ENCODE data around the gene ARID2.

ARID2 gene

DNA sequence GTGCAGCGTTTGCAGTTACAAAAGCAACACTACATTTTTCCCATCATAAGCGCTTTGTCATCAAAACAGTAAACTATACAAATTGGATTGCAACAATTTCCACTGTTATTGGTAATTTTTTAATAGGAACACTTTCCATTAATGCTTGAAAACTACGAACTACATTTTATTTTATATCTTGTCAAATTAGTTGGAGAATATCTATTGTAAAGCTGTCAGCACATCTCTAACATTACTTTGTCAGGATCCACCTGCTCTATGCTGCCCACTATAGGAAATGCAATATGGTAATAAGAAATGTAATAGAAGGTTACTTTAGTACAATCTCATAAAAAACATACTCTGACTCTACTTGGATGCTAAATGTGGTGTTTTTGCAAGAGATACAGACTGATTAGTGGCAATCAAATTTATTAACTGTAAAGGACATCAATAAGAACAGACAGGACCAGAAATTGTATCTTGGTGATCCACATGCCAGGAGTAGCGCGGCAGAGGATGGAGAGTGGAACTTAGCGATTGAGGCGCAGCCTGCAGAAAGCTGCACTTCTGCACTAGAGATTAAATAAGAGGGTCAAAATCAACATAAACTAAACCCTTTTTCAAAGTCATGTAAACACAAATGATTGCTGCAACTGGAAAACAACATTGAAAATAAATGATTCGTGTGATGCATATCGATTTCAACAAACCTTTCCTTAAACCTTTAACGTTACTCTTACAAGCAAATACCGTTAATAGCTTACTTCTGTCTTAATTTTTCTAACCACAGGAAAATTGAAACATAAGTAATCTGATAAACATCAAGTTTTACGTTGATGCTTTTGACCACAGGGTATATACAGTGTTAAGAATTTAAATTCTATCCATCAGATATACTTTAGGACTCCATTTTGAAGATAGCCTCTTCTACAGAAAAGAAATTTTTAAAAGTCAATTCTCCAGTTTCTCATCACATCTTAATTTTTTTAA is 3.6 kb upstream of the ARID2 start:
- peak; percentile 3 for DNase-seq

- DNase-seq: no peak
Observed at GRCh38 chr12:45726603-45727300, 2.8 kb upstream of the ARID2 start.

DNA sequence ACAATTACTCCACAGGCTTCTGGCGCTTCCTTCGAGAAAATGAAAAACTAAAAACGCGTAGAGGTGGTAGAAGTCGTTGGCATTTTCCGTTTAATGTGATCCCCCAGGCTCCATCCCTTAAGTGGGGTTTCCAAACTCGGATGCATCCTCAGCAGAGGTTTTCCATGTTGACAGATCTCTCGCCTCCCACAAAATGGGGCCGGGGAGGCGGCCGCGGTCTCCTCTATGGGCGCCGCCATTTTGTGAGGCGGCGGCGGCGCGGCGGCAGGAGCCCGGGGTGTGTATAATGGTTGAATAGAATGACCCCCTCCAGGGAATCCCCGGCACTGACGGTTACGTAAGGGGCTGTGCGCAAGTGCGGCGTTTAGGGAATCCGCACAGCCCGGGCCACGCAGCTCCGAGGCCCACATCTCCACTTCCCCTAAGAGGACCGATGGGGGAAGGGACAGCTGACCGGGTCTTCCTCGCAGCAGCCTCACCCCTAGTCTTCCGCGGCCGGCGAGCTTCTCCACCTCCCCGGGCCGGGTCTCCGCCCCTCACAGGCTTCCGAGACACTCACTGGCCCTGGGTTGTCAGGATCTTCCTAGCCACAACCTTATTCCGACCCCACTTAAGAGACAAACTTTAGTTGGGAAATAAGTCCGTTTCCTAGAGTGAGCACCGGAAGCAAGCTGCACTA is 2.1 kb upstream of the ARID2 start:
- DNase-seq: peak; percentile 94

DNA sequence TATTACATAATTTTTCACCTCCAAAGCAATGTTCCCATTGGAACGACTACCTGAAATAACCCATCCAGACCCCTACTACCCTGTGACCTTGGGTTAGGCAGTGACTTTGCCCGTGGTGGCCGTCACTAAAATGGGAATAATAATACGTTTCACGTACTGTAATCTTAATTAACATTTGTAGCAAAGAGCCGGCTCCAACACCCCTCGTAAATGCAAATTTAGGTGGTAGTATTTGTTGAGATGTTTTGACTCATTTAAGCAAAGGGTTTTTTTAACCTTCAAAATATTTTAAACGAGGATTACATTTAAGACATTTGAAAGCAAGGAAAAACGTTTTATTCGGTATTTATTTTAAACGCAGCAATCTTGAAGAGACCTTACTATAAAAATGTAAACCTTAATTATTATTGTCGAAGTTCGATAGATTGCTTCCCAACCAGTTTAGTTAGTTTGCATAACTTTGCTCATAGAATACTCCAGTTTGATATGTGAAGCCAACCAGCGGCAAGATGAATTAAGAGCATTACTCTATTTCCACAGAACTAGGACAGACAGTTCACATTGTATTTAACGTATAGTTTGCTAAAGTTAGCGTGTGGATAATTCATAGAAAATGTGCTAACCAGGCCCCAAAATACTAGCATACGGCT is 1.4 kb upstream of the ARID2 start:
- DNase-seq: no peak

GRCh38 chr12:45728630-45729232 is 775 bp upstream of the ARID2 start:
- peak; percentile 91 for DNase-seq

GRCh38 chr12:45730084-45730347 is 510 bp downstream of the ARID2 start:
- no peak for DNase-seq

- DNase-seq: peak; percentile 8
Observed at GRCh38 chr12:45730348-45731189, 1.1 kb downstream of the ARID2 start.

- DNase-seq: no peak
Observed at GRCh38 chr12:45731190-45731775, 1.8 kb downstream of the ARID2 start.

DNA sequence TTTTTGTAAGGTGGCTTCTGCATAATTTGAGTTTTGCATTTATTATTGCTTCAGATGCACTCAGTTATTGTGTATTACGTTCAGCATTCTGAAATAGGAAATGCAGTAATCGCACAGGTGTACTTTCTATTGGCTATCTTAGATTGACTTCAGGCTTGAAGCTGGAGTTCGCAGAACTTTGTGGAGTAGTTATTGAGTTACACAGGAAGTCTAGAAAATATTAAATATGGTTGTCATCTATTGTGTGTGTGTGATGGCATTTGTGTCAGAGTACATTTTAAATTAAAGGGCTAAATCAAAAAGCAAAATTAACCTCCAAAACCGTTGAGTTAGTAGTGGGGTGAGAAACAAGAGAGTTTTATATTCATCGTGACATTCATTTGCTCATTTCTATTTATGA is 2.7 kb downstream of the ARID2 start:
- DNase-seq: no peak

DNA sequence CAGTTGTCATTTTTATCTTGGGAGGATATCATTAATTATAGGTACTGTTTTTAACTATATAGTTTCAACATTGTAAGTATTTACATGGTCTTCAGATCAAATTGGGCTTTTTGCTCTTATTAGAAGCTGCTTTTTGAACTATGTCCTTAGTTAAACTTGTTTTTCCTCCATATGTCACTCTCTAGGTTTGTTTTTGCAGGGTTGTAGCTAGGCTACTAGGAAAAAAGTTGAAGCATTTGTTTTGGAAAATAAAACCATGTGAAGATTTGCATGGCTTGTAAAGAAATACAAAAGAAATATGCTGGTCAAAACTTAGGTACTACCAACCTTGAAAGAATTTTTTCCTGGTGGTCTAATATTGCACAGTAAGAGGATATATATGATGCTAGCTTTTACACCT is 3.4 kb downstream of the ARID2 start:
- no peak for DNase-seq

- no peak for DNase-seq
Observed at GRCh38 chr12:45737638-45738037, 8.1 kb downstream of the ARID2 start.

- no peak for DNase-seq
Observed at GRCh38 chr12:45742590-45742989, 13.1 kb downstream of the ARID2 start.

GRCh38 chr12:45743247-45743646 is 13.7 kb downstream of the ARID2 start:
- DNase-seq: no peak

GRCh38 chr12:45745861-45746277 is 16.4 kb downstream of the ARID2 start:
- DNase-seq: no peak

GRCh38 chr12:45756666-45757065 is 27.2 kb downstream of the ARID2 start:
- no peak for DNase-seq

- DNase-seq: no peak
Observed at GRCh38 chr12:45757172-45757571, 27.7 kb downstream of the ARID2 start.

- no peak for DNase-seq
Observed at GRCh38 chr12:45760333-45760732, 30.8 kb downstream of the ARID2 start.

DNA sequence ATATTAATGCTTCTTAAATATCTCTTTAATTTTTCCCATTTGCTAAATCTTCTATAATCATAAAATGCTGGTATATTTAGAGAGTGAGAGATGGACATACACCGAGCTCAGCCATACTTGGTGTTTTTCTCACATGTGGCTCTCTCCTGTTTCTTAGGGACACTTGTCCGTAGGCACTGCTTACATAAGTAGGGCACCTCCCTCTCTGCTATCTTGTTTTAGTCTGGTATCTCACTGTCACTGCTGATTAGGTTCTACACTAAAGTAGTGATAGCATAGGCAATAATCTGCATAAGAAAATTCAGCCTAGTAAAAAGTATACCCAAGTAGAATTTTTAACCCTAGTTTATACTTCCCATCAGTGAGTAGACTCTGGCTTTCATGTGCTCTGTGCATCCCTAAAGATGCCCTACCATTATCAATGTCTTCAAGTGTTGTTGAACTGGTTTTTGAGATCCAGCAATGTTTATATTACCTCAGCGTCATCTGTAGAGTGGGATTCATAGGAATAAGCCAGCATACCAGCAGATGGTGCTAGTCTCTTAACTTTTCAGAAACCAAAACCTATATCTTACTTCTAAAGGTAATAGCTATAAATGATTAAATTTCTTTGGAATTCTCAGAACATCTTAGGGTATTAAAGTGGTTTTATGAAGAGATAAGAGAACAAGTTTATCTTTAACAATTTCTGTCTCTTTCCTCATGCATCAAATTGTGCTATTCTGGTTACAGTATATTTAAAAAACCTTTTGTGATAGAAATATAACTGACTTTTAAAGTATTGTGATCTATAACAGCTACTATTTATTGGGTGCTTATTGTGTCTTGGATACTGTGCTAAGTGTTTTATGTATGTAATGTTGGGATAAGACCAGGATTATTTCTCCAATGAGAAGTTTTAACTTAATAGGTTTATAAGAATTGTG is 32.9 kb downstream of the ARID2 start:
- peak; percentile 16 for DNase-seq

DNA sequence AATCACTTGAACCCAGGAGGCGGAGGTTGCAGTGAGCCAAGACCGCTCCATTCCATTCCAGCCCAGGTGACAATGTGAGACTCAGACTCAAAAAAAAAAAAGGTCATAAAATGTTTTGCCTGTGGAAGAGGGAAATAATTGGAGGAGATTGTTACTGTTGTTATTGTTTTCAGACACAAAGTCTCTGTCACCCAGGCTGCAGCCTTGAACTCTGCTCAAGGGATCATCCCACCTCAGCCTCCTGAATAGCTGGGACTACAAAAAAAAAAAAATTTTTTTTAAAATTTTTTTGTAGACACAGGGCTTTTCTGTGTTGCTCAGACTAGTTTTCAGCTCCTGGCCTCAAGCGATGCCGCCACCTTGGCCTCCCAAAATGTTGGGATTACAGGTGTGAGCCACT is 33.9 kb downstream of the ARID2 start:
- no peak for DNase-seq

GRCh38 chr12:45768194-45768593 is 38.7 kb downstream of the ARID2 start:
- no peak for DNase-seq

Data from NCI-H1436 (cell line).